HG02973 (cell line): Measurements from ENCODE around the gene CLDN12.
"Not testable (repeated sequence)": the region's sequence is repeated elsewhere in the genome, so short reads cannot be mapped to it uniquely, and the experiment has no call there.

Experiments
- ATAC-seq: cut with Tn5 transposase; IDR thresholded peaks from one replicate; pipeline ENCODE4 v1.9.1; 2021; ENCODE audit warnings: moderate library complexity; ENCODE audit not compliant: unreplicated experiment

Gene CLDN12

DNA sequence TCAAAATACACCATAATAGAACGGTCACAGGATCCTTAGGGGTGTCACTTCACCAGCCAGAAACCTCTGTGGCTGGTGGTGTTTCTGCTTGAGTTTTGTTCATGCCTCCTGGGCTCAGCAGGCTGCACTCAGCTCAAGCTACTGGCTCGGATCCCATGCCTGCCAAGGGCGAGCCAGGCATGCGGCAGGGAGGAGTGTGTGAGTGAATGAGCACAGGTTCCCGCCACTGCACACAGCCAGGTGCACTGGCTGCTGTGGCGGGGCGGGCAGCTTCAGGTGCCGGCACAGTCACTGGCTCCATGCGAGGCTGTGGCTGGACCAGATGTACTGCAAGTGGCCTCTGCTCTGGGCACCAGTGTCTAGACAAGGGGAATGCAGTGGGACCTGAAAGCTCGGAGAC is 29.5 kb downstream of the CLDN12 start:
- ATAC-seq: no peak

DNA sequence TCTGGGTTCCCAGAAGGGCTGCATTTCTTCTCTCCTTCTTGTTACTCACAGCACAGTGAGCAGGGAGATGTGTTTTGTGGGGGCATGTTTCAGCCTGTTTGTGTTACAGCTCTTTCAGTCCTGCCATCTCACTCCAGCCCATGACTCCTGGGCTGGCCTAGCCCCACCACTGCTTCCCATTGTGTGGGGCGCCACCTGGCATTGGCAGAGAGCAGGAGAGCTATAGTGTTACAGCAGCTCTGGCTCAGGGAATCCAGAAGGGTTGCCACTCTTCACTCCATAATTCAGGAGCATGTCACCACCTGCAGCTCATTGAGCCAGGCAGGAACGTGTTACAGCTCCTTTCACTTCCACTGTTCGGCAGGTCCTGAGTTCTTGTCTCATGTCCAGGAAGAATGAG is 30.0 kb downstream of the CLDN12 start:
- no peak for ATAC-seq

DNA sequence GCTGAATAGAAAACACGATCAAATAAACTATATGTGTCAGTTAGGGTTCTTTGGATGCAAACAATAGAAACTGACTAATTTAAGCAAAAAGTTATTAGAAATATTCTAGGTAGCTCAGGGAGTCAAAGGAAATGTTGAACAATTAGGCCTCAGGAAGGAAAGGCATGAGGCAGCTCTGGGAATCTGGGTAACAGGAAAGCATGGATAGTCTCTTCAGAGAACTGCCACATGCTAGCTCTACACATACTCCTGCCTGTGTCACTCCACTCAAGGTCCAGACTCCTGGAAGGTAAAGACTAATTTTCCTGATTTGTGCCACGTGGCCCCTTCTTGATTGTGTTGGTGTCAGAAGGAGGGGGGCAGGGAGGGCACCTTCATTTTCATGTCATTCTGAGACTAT is 42.4 kb downstream of the CLDN12 start:
- no peak for ATAC-seq

DNA sequence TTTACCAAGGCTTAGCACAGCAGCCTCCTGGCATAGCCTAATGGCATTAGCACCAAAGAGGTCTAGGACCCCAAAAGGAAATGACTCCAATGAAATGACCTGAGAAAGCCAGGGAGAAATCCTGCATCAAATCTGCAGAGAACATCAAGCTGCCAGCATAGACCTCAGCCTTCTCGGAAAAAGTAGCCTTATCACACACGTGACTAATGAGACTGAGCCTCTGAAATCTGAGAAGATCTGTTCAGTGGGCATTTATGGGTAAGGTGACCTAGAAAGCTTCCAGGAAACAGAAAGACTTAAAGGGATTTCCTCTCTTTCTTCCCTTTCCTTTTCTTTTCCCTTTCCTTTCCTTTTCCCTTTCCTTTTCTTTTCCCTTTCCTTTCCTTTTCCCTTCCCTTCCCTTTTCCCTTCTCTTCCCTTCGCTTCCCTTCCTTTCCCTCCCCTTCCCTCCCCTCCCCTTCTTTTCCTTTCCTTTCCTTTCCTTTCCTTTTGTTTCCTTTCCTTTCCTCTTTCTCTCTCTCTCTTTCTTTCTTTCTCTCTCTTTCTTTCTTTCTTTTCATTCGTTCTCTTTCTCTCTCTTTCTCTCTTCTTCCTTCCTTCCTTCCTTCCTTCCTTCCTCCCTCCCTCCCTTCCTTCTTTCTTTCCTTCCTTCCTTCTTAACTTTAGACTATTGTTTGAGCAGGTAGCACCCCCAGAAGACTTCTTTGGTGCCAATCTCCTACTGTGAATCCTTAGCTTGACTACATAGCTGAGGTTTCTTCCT is 43.1 kb downstream of the CLDN12 start:
- no peak for ATAC-seq

DNA sequence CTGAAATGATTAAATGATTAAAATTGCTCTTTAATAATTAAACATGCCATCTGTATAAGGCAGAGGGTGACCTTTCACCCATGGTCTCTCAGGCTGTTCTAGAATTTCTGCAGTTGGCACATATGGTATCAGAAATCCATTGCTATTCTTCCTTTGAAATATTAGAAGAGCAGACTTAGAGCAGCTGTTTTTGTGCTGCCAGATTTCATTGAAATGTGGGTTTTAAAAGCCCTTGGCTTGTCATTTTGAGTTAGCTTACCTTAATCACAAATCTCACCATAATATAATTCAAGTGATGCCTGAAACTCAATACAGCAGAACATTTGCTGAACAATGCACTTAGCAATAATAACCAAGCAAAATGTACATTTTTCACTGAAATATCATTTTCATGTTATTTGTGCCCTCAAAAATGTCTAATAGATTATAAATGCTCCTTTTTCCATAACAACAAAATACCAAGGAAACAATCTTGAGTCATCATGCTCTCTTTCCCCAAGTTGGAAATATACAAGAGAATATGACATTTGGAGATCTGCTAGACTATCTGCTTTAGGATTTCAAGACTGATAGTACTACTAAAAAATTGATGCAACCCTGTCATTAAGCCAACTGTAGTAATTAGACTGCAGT is 50.1 kb downstream of the CLDN12 start:
- no peak for ATAC-seq

DNA sequence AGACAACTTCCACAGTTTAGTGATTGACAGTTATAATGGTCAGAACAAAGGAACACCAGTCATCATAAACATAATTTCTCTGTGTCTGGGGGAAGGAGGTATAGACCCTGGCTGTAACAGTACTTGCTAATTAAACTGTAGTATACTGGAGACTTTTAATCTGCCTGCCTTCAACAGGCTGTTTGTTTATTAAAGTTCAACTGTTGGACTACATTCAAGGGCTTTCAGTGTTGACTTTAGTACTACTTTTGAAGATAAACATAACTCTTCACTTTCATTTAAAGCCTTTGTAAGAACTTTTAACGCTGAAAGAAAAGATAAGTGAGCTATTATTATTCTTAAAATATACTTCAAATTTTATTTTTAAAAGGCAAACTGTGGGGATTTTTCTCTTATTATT is 50.7 kb downstream of the CLDN12 start:
- ATAC-seq: no peak

DNA sequence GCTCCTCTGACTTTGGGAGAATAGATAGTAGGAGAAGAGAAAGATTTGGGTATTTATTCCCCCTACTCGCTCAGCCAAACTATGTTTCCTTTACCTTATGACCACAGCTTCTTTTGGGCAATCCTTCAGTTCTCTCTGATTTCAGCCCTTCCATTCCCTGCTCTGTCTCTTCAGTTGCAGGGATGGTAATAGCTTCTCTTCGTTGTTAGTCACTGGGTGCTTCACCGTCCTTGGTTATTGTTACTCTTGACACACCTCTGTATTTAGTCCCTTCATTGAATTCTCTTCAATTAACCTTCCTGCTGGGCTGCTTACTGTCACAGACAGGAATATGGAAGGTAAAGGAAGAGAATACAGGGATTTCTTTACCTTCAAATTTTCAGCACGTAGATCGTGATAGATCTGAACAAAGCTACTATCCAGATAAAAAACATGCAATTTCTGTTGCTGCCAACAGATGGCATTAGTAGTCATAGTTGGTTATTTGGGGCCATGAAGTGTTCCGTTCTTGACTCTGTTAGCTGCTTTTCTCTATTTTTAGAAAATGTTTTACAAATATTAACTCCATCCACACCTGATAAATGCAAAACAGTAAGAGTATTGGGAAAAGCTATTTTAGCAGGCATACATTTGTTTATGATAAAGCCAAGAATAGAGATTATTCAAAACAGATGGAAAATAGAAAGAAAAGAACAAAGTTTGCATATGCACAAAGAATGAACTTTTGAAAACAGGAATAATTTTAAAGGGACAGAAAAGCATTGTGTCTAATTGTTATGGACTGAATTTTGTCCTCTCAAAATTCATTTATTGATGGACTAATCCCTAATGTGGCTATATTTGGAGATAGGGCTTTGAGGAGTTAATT is 52.1 kb downstream of the CLDN12 start:
- peak; percentile 87 for ATAC-seq

DNA sequence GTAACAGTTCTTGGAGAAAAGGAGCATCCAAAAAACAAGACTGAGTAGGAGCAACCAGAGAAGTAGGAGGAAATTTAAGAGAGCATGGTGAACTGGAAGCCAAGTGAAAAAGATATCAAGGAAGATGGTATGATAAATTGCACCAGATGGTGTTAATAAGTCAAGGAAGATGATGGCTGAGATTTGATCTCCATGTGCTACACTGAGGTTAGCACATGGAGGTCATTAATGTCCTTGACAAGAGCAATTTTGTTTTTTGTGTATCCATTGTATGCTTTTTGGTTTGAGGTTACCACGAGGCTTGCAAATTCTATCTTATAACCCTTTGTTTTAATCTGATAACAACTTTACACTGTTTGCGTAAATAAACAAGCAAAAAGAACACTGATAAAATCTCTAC is 54.8 kb downstream of the CLDN12 start:
- ATAC-seq: no peak

DNA sequence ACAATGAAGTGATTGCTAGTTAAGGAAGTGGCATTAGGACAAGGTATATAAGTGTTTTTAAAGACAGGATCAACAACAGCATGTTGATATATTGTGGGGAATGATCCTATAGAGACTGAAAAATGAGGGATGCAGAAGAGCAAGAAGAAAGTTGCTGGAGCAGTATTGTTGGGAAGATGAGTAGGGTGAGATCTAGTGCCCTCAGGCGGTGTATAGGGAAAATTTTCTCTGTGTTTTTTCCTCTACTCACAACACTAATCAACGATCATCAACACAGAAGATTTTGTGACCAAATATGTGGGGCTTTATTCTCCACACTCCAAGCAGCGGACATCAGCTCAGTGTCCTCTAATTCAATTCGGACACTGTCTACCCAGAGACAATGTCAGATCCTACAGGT is 56.6 kb downstream of the CLDN12 start:
- no peak for ATAC-seq

DNA sequence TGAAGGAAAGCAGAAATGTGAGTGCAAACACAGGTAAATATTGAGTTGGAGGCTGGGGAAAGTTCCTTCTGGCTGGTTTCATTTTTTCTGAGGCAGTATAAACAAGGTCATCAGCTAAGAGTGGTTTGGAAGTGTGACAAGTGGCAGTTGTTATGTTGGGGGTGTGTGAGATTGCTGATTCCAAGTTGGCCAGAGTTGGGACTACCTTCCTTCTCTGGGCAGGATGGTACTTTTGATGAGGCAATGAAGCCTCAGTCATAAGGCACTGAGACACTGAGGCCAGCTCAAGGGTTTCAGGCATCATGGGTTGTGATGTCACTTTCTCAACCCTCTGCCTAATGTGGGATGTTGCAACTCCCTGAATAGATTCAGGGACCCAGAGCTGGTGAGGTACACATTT is 58.0 kb downstream of the CLDN12 start:
- ATAC-seq: no peak

DNA sequence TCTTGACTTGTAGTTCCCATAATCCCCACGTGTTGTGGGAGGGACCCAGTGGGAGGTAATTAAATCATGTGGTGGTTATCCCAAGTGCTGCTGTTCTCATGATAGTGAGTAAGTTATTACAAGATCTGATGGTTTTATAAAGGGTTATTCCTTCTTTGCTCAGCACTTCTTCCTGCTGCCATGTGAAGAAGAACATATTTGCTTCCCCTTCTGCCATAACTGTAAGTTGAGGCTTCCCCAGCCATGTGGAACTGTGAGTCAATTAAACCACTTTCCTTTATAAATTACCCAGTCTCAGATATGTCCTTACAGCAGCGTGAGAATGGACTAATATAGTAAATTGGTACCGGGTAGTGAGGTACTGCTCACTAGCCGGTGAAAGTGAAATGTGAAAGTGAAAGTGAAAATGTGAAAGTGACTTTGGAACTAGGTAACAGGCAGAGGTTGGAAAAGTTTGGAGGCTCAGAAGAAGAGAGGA is 59.9 kb downstream of the CLDN12 start:
- not testable (repeated sequence) for ATAC-seq
